GM19193 (cell line): ENCODE data around the gene FBXO15.

Experiments
- POLR2A ChIP-seq: IDR thresholded peaks from 4 replicates; pipeline ENCODE4 v1.6.1; 2011; ENCODE audit not compliant: insufficient read depth, insufficient read length; ENCODE audit errors: extremely low read depth

The FBXO15 gene

DNA sequence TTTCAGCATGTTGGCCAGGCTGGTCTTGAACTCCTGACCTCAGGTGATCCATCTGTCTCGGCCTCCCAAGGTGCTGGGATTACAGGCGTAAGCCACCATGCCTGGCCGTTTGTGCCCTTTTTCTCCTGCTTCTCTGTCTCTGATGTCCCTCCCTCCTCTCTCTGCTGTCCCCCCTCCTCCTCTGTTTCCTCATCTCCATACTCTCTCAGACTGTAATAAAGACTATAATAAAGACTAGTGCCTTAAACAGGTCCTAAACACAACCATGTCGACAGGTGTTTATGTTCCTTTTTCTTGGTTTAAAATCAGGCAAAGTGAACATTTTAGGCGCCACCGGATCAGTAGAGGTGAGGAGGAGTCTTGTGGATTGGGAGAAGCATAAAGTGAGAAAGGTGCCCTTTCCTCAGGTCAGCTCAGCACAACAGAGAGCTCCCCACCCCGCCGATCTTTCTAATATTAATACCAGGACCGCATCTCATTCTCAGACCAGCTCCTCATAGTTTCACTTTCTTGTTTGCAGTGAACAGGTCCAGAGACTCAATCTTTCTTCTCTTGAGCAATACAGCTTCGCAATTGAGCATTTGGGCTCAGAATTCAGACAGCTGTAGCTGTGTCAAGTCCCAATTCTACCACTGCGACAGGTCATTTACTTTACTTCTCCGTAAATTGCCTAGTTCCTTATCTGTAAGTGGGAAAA, 24.4 kb upstream of the FBXO15 start:
- TF ChIP-seq POLR2A, result no peak

DNA sequence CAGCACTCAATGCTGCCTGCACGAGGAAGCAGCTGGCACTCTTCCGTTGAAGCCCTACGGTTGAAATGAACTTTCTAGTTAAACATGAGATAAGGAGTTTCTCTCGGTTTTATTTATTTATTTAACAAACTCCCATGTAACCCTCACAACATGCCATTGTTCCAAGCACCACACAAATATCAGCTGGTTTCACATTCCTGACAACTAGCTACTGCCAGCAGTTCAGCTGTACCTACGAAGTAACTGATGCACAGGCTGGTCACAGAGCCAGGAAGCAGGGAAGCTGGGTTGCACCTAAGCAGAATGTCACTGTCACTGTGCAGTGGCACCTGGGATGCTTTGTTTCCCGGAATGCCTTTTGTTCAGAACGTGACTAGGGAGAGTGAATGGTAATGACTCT, 18.8 kb upstream of the FBXO15 start:
- no peak for TF ChIP-seq POLR2A

DNA sequence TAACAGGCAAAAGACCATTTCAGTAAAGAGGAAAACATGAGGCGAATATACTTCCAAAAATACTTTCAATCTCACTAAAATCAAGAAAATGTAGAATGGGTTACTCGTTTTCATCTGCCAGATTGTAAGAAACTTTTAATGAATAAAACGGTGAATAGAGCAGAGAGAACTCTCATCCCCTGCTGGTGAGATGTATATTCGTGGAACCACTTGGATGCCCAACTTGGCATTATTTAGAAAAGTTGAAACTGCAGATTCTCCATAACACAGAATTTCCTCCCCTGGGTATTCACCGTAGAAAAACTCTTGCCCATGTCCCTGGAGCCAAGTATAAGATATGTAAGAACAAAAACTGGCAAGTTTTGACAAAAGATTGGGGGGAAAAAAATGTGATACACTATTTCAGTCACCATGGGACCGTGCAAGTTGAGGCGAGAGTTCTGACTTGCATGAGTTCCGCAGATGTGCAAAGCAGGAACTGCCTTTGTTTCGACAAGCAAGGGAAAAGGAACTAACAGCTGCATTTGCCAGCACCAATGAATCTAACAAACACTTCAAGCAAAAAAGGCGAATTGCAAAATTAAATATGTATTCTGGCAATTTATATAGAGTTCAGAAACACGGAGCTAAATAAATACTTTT, 15.5 kb upstream of the FBXO15 start:
- TF ChIP-seq POLR2A, result no peak

DNA sequence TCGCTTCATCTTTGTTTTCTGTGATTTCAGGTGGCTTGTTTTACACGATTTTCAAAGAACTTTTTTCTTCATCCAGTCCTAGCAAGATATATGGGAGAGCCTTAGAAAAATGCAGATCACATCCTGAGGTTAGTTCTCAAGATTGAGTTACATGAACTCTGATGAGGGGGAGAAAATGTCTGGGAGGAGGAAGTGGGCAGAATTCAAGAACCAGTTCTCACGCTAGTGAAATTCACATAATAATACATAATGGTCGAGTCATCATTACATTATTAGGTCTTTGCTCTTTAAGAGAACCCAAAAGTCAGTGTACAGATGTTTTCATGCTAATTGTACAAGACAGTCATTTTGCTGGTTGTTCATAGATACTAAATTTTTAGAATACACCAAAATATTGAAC, 7.6 kb upstream of the FBXO15 start:
- no peak for TF ChIP-seq POLR2A

DNA sequence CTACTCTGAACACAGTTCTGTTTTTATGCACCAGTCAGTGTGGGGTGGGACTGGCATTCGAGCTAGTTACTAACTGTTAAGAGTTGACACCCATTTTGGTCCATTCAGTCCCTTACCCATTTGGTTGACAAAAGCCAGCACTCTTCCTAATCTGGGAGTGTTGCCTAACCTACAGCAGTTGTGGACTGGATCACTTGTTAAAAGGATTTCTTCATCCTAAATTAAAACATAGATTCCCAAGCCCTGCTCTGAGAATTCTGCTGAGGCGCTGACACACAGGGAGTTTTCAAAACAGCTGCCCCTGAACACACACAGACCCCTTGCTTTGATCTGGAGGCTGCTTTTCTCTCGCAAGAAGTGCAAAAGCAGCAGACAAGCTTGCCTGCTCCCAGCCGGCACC, 7.1 kb upstream of the FBXO15 start:
- no peak for TF ChIP-seq POLR2A

DNA sequence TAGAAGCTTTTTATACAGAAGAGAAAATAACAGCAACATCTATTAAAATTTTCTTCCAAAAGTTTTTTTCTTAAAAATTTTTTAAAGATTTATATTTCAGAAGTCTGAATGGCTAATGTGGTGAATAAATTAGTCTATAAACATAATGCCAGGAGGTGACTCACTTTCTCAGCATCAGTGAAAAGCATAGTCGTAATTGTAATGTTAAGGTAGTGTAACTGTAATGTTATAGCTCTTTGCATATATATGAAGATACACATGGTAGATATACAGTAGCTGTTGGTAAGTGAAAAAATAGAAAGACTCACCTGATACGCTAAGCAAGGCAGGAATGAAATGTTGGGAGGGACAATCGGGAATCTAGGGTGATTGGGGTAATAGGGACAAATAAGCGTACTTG, 6.2 kb upstream of the FBXO15 start:
- TF ChIP-seq POLR2A, result no peak

DNA sequence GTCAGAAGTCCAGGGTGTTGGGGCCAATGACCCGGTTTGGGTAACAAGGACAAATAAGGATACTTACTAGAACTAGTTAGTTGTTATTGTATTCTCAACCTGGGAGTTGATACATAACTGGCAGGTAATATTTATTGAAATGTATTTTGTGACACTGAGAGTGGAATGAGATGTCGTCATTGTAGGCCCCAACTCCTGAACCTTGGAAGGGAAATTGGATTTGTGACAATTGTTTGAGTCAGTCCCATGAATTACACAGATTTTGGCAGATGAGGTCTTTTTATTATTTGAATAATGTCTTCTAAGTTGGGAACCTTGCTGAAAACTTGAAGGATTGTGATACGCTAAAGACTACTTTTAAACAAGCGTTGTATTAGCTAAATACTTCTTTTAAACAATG, 5.7 kb upstream of the FBXO15 start:
- no peak for TF ChIP-seq POLR2A

DNA sequence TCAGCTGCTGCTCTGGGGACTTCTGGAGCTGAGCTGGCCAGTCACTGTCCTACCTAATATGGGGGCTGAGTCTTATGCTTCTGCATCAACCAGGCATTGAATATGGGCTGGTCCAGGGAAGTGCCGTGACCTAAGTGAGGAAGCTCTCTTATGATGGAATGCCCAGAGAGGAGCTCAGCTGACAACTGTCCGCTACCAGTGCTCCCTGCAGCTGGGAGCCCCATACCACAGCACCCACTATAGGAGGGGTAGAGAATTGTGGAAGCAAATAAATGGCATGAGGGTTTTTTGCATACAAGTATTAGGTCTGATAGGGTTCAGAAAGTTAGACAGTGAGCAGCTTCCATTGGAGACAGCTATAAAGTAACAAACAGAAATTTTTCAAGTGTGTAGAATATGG, 5.2 kb upstream of the FBXO15 start:
- TF ChIP-seq POLR2A, result no peak

DNA sequence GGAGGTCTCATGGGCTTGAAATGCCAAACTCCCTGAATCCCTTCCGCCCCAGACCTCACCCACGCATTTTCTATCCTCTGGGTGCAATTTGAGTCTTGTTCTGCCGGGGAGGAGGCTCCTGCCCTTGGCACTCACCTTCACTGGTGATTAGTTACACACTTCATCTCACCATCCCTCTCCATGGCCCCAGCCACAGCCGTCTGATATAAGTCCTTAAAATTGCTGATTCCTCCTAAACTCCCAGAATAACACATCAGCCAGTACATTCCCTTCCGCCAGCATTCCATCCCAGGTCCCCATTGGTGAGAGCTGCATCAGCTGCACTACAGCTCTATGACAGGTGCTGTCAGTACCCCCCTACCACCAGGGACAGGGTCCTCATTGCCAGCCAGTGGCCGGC, 4.6 kb upstream of the FBXO15 start:
- no peak for TF ChIP-seq POLR2A

DNA sequence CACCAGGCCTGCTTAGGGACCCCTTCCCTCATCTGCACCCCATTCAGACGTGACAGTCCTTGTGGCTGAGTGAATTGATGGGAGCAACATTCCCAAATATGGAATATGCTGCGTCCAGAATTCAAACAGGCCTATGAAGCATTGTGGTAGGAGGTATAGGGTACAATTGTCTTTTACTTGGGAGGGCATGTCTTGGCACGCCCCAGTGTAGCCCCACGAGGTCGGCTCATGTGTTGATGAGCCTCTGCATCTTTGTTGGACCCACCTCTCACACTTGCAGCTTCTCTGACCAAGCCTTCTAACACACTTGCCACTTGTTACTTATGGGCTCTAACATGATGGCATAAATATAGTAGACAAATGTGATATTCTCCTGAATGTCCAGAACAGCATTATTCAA, 2.2 kb upstream of the FBXO15 start:
- TF ChIP-seq POLR2A, result no peak

DNA sequence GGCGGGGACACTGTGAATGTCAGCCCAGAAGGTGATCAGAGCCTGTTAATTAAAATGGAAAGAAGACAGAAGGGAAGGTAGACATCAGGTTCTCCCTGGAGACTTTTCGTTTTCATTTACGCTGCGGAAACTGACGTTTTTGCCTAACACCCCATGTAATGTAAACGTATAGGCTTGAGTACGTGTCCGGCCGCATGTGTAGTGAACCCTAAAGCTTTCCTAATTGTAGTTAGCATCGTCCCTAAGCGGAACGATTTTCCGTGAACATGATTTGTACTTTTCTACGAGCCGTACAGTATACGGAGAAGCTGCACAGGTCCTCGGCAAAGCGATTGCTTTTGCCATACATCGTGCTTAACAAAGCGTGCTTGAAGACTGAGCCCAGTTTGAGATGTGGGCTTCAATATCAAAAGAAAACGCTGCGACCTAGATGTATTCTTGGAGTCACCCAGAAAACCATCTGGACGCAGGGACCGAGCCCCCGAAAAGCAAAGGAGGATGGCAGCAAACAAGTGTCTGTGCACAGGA, 973 bp upstream of the FBXO15 start:
- no peak for TF ChIP-seq POLR2A

DNA sequence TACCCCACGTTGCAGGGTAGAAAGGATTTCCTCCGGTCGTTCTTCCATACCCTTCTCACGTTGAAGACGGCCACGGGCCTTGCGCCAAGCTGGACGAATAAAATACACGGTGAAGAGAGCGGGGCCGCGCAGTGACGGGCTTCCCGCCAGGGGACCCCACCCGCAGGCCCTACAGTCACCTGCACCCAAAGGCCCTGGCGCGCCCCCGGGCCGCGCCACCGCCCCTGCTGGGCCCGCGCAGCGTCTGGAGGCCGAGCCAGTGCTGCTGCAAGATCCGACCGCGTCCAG, 199 bp downstream of the FBXO15 start:
- no peak for TF ChIP-seq POLR2A

DNA sequence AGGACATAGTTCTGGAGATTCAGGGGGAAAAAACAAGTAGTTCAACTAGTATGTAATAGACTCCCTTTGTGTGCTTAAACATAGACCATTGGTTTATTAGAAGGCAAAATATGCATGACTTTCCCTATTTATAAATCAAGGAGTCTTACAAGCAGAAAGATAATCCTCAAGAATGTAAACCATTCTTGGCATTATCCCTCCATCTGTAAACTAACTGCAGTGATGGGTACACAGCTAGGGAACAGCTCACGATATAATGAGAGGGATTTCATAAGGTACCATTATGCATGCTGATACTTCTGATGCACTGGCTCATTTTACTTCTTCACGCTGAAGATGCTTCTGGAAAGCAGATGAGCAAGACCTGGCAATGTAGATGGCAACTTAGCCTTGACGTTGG, 878 bp downstream of the FBXO15 start:
- TF ChIP-seq POLR2A, result no peak

DNA sequence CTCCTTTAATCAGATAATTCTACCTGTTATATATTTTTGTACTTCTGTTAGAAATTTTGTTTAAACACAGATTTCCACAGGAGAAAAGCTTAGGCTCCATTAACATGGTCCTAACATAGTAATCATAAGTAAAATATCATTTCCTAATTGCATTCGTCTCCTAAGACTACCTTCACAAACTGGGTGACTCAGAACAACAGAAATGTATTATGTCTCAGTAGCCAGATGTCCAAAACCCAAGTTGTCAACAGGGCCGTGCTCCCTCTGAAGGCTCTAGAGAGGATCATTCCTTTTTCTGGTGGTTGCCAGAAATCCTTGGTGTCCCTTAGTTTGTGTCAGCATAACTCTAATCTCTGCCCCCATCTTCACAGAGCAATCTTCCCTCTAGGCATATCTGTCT, 5.4 kb downstream of the FBXO15 start:
- no peak for TF ChIP-seq POLR2A

DNA sequence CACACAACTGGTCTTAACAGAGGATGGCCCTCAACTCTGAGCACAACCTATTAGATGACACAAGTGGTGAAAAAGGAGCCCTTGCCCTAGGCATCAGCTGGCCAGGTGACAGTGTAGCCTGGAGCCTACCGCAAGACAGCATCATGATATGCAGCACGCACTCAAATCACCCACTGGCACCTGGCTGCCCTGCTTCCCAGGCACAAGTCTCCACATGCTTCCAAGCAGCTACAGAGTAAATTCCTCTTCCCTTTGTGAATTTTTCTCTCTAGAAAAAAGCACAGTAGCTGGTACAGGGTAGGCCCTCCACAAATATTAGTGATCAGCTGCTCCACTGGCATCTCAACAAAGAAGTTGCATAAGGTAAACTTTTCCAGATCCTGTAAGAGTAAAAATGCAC, 6.0 kb downstream of the FBXO15 start:
- no peak for TF ChIP-seq POLR2A

DNA sequence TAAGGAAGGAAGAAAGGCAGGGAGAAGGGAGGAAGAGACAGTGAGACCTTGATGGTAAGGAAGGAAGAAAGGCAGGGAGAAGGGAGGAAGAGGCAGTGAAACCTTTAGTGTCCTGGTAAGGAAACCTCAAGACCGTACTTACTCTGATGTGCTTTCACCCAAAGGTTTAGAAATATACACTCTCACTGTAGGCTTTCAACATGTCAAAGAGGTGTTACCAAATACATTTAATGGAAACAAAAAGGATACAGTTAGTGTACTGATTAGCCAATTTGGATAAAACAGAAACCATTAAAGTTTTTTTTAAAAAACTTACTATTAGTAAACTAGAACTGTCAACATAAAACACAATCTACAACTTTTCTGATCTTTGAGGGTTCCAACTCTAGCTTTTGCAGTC, 7.1 kb downstream of the FBXO15 start:
- TF ChIP-seq POLR2A, result no peak

DNA sequence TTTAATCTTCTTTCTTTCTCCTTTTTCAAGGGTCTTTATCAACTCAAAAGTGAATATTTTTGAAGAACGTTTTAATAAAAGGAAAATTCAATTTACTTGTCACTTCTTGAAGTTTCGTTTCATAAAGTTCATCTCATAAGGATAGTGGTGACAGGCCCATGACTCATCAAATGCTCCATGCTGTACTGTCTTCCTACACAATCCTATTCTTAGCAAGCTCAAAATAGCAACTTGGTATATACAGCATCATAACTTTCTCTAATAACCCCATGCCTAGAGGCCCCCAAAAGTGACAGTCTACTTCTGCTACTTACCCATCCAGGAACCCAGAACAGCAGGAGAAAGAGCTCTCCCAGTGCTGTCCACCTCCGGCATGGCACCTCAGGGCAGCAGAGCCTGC, 7.7 kb downstream of the FBXO15 start:
- TF ChIP-seq POLR2A, result no peak
